K562 (cell line): ENCODE results near the gene CCDC152. TPM values are rescaled to one million over a fixed set of nuclear protein-coding genes. Genes with fewer than 3 reads are reported as not detected.

Experiments
- ATAC-seq: fragments of 200-7000 bp; cut with Tn5 transposase; 3 replicates; pipeline ENCODE4 v1.9.1; 2020; ENCODE audit warnings: moderate library complexity
- BruUV-seq: library from RNA; stranded (reverse); fragments of 400-500 nt; replicated peaks from 2 replicates; lab custom pipeline; 2021; lab: Mats Ljungman, UMichigan
- CTCF ChIA-PET: fragments of 300-600 bp; formaldehyde crosslinking; extraction: SDS; loops from one replicate; lab custom pipeline; 2021; ENCODE audit warnings: low intra/inter-chr PET ratio; lab: Yijun Ruan, JAX
- POLR2A ChIA-PET: fragments of 300-600, 350-650 bp; sonication (Branson Sonifier 250); formaldehyde crosslinking; extraction: SDS; loops from one replicate; lab custom pipeline; 2021; ENCODE audit warnings: antibody characterized with exemption, inconsistent platforms; lab: Yijun Ruan, JAX
- DNase-seq, 4 experiments: peaks; one replicate each; pipeline versions ENCODE4 v3.0.0 to v3.0.0-alpha.2; 2011 to 2018; ENCODE audit warnings: low spot score in 3 of 4, mixed read lengths in 3 of 4; ENCODE audit errors: extremely low read depth in 1 of 4
- FAIRE-seq: peaks from 2 replicates; lab custom pipeline; 2011; peaks lifted over from hg19 to GRCh38; lab: Jason Lieb, UNC
- H2AFZ ChIP-seq: 2 replicates; pipeline ENCODE4 v1.6.0; 2011; ENCODE audit warnings: low read depth, low read length, control low read depth, inconsistent platforms
- H3K27ac ChIP-seq: fragments of 200-600 bp; 3 replicates; pipeline ENCODE4 v1.8.0; 2011; ENCODE audit warnings: low read depth, mild to moderate bottlenecking, control low read depth, inconsistent platforms, low read length, moderate library complexity, mixed read lengths; ENCODE audit errors: extremely low read depth
- H3K27me3 ChIP-seq, 2 experiments: fragments of 300-600 bp in 1 of 2; 2 replicates in 1 of 2; 3 replicates in 1 of 2; pipeline versions ENCODE4 v1.6.0 to v1.8.0; 2011; ENCODE audit warnings: inconsistent platforms in 2 of 2, low read length in 2 of 2, mild to moderate bottlenecking in 1 of 2, mixed read lengths in 1 of 2, moderate library complexity in 1 of 2; ENCODE audit not compliant: control insufficient read depth in 2 of 2, insufficient read depth in 2 of 2
- H3K36me3 ChIP-seq: fragments of 300-600 bp; 3 replicates; pipeline ENCODE4 v1.8.0; 2011; ENCODE audit warnings: mild to moderate bottlenecking, low read length, inconsistent platforms; ENCODE audit not compliant: control insufficient read depth, insufficient read depth
- H3K4me1 ChIP-seq, 2 experiments: fragments of 200-600 bp in 1 of 2; replicated peaks in 1 of 2; 2 replicates in 1 of 2; 3 replicates in 1 of 2; pipeline versions ENCODE4 v1.5.1 to v1.8.0; 2011; ENCODE audit warnings: inconsistent platforms in 2 of 2, low read length in 2 of 2, mild to moderate bottlenecking in 1 of 2, mixed read lengths in 1 of 2, moderate library complexity in 1 of 2; ENCODE audit not compliant: control insufficient read depth in 2 of 2, insufficient read depth in 2 of 2
- H3K4me2 ChIP-seq: 2 replicates; pipeline ENCODE4 v1.6.1; 2011; ENCODE audit warnings: low read length, control low read depth, inconsistent platforms, mixed read lengths; ENCODE audit not compliant: insufficient read depth
- H3K4me3 ChIP-seq: fragments of 200-600 bp; sonication (generic), shearing (Covaris generic); 2 replicates; pipeline ENCODE4 v1.5.1; 2016; ENCODE audit warnings: control low read depth, inconsistent platforms
- H3K79me2 ChIP-seq: fragments of 200-600 bp; 3 replicates; pipeline ENCODE4 v1.8.0; 2011; ENCODE audit warnings: low read length, inconsistent platforms; ENCODE audit not compliant: control insufficient read depth, insufficient read depth
- H3K9ac ChIP-seq, 2 experiments: 2 replicates each; pipeline versions ENCODE4 v1.6.0 to v1.6.1; 2011; ENCODE audit warnings: low read depth in 2 of 2, low read length in 2 of 2, control low read depth in 1 of 2, inconsistent platforms in 1 of 2, mild to moderate bottlenecking in 1 of 2, mixed read lengths in 1 of 2; ENCODE audit not compliant: insufficient read depth in 1 of 2
- H3K9me1 ChIP-seq: one replicate; pipeline ENCODE4 v1.6.0; 2011; ENCODE audit warnings: inconsistent platforms, mild to moderate bottlenecking, low read length, moderate library complexity; ENCODE audit not compliant: control insufficient read depth, insufficient read depth
- H3K9me3 ChIP-seq: replicated peaks from 2 replicates; pipeline ENCODE4 v1.5.1; 2011; ENCODE audit warnings: low read depth, low read length, inconsistent platforms; ENCODE audit not compliant: control insufficient read depth, insufficient read depth
- H4K20me1 ChIP-seq: replicated peaks from 2 replicates; pipeline ENCODE4 v1.6.1; 2011; ENCODE audit warnings: low read length, inconsistent platforms, mixed read lengths; ENCODE audit not compliant: control insufficient read depth, insufficient read depth
- CC2D1A ChIP-seq: fragments of 450-650 bp; IDR thresholded peaks from 2 replicates; pipeline ENCODE4 v1.6.1; 2017; ENCODE audit warnings: mild to moderate bottlenecking
- CEBPB ChIP-seq: fragments of 450-650 bp; IDR thresholded peaks from 2 replicates; pipeline ENCODE4 v1.6.1; 2016; ENCODE audit warnings: missing genetic modification characterization, missing compliant biosample characterization
- in situ Hi-C: fragments of 300-500 bp; cut with MboI; formaldehyde crosslinking; loops from 4 replicates; pipeline ENCODE4 v1.15.0; 2018; ENCODE audit warnings: inconsistent platforms, mixed read lengths
- intact Hi-C: fragments of 100-400 bp; cut with micrococcal nuclease; formaldehyde crosslinking; loops from 2 replicates; pipeline ENCODE4 v1.14.2; 2022
- polyA plus RNA-seq, 8 experiments: library from polyadenylated mRNA; depleted of rRNA in 4 of 8; stranded (reverse) in 5 of 8; unstranded in 3 of 8; fragments of >200 nt; fragmentation: Nextera tagmentation in 2 of 8; fragmentation: Illumina TruSeq in 1 of 8; extraction: Ambion mirVana in 2 of 8; extraction: Trizol in 1 of 8; gene quantifications; 2 replicates each; pipeline versions ENCODE4 v1.2.1 to v1.2.3, GENCODE V29; 2011 to 2014; ENCODE audit warnings: inconsistent platforms in 1 of 8, missing spikeins in 1 of 8
- total RNA-seq, 7 experiments: library from RNA; depleted of rRNA in 6 of 7; stranded (reverse); fragments of >200 nt in 6 of 7; fragmentation: Illumina TruSeq in 2 of 7; extraction: Trizol in 2 of 7; gene quantifications; 2 replicates each; pipeline versions ENCODE4 v1.2.1 to v1.2.3, GENCODE V29; 2011 to 2021; ENCODE audit warnings: low replicate concordance in 1 of 7
- TF ChIP-seq, protein P1 (sequence below), 3 experiments: fragments of 200-800 bp in 1 of 3; sonication (Bioruptor generic) in 1 of 3; sonication (generic) in 1 of 3; formaldehyde crosslinking in 1 of 3; IDR thresholded peaks; 2 replicates each; pipeline versions ENCODE4 v1.6.1 to v1.8.0; 2016 to 2022; ENCODE audit warnings: mild to moderate bottlenecking in 2 of 3, missing compliant biosample characterization in 2 of 3, missing genetic modification characterization in 2 of 3, missing genetic modification reagents in 1 of 3

Gene CCDC152
- total and polyA plus RNA-seq, 9 of the 15 experiments (the other 6 are each of a cell fraction or from before 2014, with no cell fraction given): 2.5 to 11.6 (median 5.1) TPM

DNA sequence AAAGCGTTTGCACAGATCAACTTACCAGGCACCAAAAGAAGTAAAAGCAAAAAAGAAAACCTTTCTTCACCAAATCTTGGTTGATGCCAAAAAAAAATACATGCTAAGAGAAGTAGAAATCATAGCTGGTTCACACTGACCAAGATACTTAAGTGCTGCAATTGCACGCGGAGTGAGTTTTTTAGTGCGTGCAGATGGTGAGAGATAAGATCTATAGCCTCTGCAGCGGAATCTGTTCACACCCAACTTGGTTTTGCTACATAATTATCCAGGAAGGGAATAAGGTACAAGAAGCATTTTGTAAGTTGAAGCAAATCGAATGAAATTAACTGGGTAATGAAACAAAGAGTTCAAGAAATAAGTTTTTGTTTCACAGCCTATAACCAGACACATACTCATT lies 36.4 kb upstream of the CCDC152 start (continued):
- TF ChIP-seq, protein P1, sequence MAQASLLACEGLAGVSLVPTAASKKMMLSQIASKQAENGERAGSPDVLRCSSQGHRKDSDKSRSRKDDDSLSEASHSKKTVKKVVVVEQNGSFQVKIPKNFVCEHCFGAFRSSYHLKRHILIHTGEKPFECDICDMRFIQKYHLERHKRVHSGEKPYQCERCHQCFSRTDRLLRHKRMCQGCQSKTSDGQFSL (CRISPR knock-in tag; IDR thresholded peaks at IDR 0.05): no peak
- TF ChIP-seq, protein P1 (tag; IDR thresholded peaks at IDR 0.05): no peak

DNA sequence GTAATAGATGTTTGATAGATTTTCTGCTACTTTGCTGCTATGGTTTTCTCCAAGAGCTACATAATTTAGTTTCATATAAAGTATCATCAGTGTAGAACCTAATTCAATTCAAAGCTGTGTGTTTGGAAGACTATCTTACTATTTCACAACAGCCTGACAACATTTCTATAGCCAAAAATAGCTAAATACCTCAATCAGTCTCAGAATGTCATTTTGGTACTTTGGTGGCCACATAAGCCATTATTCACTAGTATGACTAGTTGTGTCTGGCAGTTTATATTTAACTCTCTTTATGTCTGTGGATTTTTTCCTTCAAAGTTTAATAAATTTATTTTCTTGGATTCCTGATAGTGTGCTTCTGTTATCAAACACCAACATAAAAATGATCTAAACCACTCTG lies 35.1 kb upstream of the CCDC152 start:
- H3K27ac ChIP-seq: no peak overlapping the region
- H3K4me2 ChIP-seq: no peak overlapping the region
- intact Hi-C loops: no loop called here
- DNase-seq (no peak), ATAC-seq (no peak), FAIRE-seq (no peak)
- peaks cover 0 to 7% of the 10 kb centered on the region in 2 experiments; a peak in 2 of 5 replicates for H3K27me3 ChIP-seq
- POLR2A ChIA-PET: interaction anchor here (1.0 to 1.1 kb wide), 2 partner anchors 10 to 13 kb away, joined by 3 to 5 read pairs; no protein-coding TSS in a partner anchor
- no peak overlapping the region for H3K9ac ChIP-seq
- H3K4me1 ChIP-seq: no peaks in the 10 kb centered on the region
- H3K9me1 ChIP-seq: no peaks in the 10 kb centered on the region
- no peaks in the 10 kb centered on the region for H3K36me3 ChIP-seq
- no peaks in the 10 kb centered on the region for H3K79me2 ChIP-seq
- H3K9me3 ChIP-seq: no peaks in the 10 kb centered on the region
- TF ChIP-seq CC2D1A (no peak), CEBPB (tag) (peak; percentile 11; the same call in 1 of the 2 replicates)
- TF ChIP-seq, all 486 proteins: peak for 1
- CTCF ChIA-PET: no interaction called here
- Histone ChIP-seq H2AFZ (no peak overlapping the region), H3K4me3 (no peak overlapping the region), H4K20me1 (no peaks in the 10 kb centered on the region)
- no TSS peak for BruUV-seq
- in situ Hi-C loops: no loop called here
